ENCODE measurements around the gene HEG1. TPM values are rescaled to one million over a fixed set of nuclear protein-coding genes. Genes with fewer than 3 reads are reported as not detected.
A peak's percentile ranks its signal among the peaks of the same experiment; 100 is the strongest.

HEG1 gene
- total and polyA plus RNA-seq, 2 of the 13 experiments (the other 11 are each of a cell fraction or from before 2014, with no cell fraction given) = 10.7 to 18.2 TPM

GRCh38 chr3:125052624-125053303 is 3.0 kb downstream of the HEG1 start (continued):
- TF ChIP-seq IRF9 (CRISPR knock-in tag; IDR thresholded peaks at IDR 0.05; ENCODE audit: borderline replicate concordance) (no peak), MAX (IDR thresholded peaks at IDR 0.05) (no peak), MLX (CRISPR knock-in tag; IDR thresholded peaks at IDR 0.05) (no peak), ZNF317 (CRISPR knock-in tag; IDR thresholded peaks at IDR 0.05) (no peak), SALL2 (CRISPR knock-in tag; IDR thresholded peaks at IDR 0.05) (no peak), ZNF512 (CRISPR knock-in tag; IDR thresholded peaks at IDR 0.05) (no peak), CAMTA2 (CRISPR knock-in tag; IDR thresholded peaks at IDR 0.05; ENCODE audit: borderline replicate concordance) (no peak), SRSF9 (IDR thresholded peaks at IDR 0.05; ENCODE audit: borderline replicate concordance, insufficient read depth, low read depth, low read length, poor library complexity, severe bottlenecking) (no peak), REST (IDR thresholded peaks at IDR 0.05; ENCODE audit: borderline replicate concordance in 1 of 2, low read depth in 1 of 2, low read length in 2 of 2) (no peak), POGZ (CRISPR knock-in tag; IDR thresholded peaks at IDR 0.05) (no peak), TBX2 (CRISPR knock-in tag; IDR thresholded peaks at IDR 0.05; ENCODE audit: borderline replicate concordance) (peak; percentile 39; the same call in 1 of the 2 replicates), MAF1 (CRISPR knock-in tag; IDR thresholded peaks at IDR 0.05; ENCODE audit: borderline replicate concordance) (no peak), SNAI1 (CRISPR knock-in tag; IDR thresholded peaks at IDR 0.05; ENCODE audit: borderline replicate concordance) (no peak), FOSL2 (CRISPR knock-in tag; IDR thresholded peaks at IDR 0.05) (peak; percentile 15; the same call in 1 of the 2 replicates), ZNF740 (CRISPR knock-in tag; IDR thresholded peaks at IDR 0.05) (no peak), ZNF326 (CRISPR knock-in tag; IDR thresholded peaks at IDR 0.05; ENCODE audit: borderline replicate concordance) (no peak), TOPORS (CRISPR knock-in tag; IDR thresholded peaks at IDR 0.05) (no peak), CEBPG (CRISPR knock-in tag; IDR thresholded peaks at IDR 0.05) (no peak), ZBTB34 (CRISPR knock-in tag; IDR thresholded peaks at IDR 0.05) (0 out of 2 replicates have a peak, but pooled peaks have one; percentile 21), ZNF263 (CRISPR knock-in tag; IDR thresholded peaks at IDR 0.05) (no peak), ZNF460 (CRISPR knock-in tag; IDR thresholded peaks at IDR 0.05; ENCODE audit: borderline replicate concordance) (no peak)

All from HepG2 (cell line).